Muscle layer of duodenum (tissue), 2 donors: ENCODE measurements around the gene CTNNA2.

ENCODE experiments used
- H3K27ac ChIP-seq: one replicate; pipeline ENCODE4 v1.7.0; 2013; ENCODE audit warnings: mild to moderate bottlenecking, low read length
- H3K27me3 ChIP-seq: one replicate; pipeline ENCODE4 v1.7.0; 2013; ENCODE audit warnings: low read depth, mild to moderate bottlenecking, control low read depth, low read length
- H3K36me3 ChIP-seq, 2 donors: one replicate each; pipeline ENCODE4 v1.7.0; 2013; ENCODE audit warnings: low read length in 2 of 2, control low read depth in 1 of 2, mild to moderate bottlenecking in 1 of 2; ENCODE audit not compliant: insufficient read depth in 2 of 2, control insufficient read depth in 1 of 2
- H3K4me1 ChIP-seq, 2 donors: one replicate each; pipeline ENCODE4 v1.7.0; 2013; ENCODE audit warnings: low read length in 2 of 2, mild to moderate bottlenecking in 2 of 2, control low read depth in 1 of 2, moderate library complexity in 1 of 2; ENCODE audit not compliant: insufficient read depth in 2 of 2, control insufficient read depth in 1 of 2
- H3K4me3 ChIP-seq, 2 donors: one replicate each; pipeline ENCODE4 v1.7.0; 2013; ENCODE audit warnings: low read length in 2 of 2, low read depth in 1 of 2, mild to moderate bottlenecking in 1 of 2
- H3K9me3 ChIP-seq, 2 donors: one replicate each; pipeline ENCODE4 v1.7.0; 2013; ENCODE audit warnings: low read length in 2 of 2, control low read depth in 1 of 2, mild to moderate bottlenecking in 1 of 2; ENCODE audit not compliant: control insufficient read depth in 1 of 2
- donor health status: healthy.

CTNNA2 gene

GRCh38 chr2:80467262-80467811, 954.5 kb downstream of the CTNNA2 start:
- Histone ChIP-seq H3K27me3 (no peaks in the 10 kb centered on the region), H3K9me3 (no peaks in the 10 kb centered on the region), H3K4me1 (no peaks in the 10 kb centered on the region), H3K27ac (no peak overlapping the region), H3K36me3 (no peaks in the 10 kb centered on the region), H3K4me3 (no peak overlapping the region)

- H3K27me3 ChIP-seq = no peaks in the 10 kb centered on the region
- no peak overlapping the region for H3K27ac ChIP-seq
- no peaks in the 10 kb centered on the region for H3K36me3 ChIP-seq
- no peaks in the 10 kb centered on the region for H3K4me1 ChIP-seq
- no peaks in the 10 kb centered on the region for H3K9me3 ChIP-seq
- no peak overlapping the region for H3K4me3 ChIP-seq
These were observed 956.6 kb downstream of the CTNNA2 start for GRCh38 chr2:80469428-80469827.

DNA sequence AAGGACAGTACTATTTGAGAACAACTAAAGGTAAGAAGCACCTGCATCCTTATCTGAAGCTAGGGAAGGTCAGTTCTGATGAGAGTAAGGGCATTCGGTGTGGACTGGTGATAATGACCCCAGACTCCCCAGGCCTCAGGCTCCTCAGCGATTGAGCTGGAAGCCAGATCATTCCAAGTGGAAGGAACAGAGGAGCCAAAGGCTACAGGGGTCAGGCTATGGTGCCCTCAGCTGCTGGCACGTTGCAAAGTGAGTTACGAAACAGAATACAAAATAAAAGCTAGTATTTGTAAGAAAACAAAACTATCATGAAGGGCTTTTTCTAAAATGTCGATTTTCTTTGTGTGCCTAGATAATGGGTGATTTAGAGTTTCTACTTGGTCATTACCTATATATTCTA, 960.2 kb downstream of the CTNNA2 start:
- no peaks in the 10 kb centered on the region for H3K27me3 ChIP-seq
- no peak overlapping the region for H3K4me3 ChIP-seq
- H3K4me1 ChIP-seq = no peaks in the 10 kb centered on the region
- H3K27ac ChIP-seq = no peak overlapping the region
- no peaks in the 10 kb centered on the region for H3K9me3 ChIP-seq
- H3K36me3 ChIP-seq = no peaks in the 10 kb centered on the region

DNA sequence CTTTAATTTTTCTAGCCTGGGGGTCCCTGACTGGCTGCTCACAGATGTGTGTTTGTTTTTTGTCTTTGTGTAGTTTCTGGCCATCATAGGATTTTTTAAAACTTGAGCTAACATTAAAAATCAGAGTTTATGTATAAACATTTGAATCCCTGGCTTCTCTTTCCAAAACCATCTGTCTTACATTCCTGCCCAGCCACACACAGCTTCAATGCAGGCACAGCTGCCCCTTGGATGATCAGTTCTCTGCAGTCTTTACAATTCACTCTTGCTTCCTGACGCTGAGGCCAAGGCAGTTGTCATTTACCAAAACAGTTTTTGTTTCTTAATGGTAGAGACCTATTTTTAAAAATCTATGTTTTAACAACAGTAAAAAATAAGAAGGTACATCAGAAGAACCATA, 960.9 kb downstream of the CTNNA2 start:
- Histone ChIP-seq H3K27ac (no peak overlapping the region), H3K4me3 (no peak overlapping the region), H3K9me3 (no peaks in the 10 kb centered on the region)

GRCh38 chr2:80475970-80476369, 963.1 kb downstream of the CTNNA2 start:
- Histone ChIP-seq H3K4me1 (no peaks in the 10 kb centered on the region), H3K9me3 (no peaks in the 10 kb centered on the region), H3K27ac (no peak overlapping the region), H3K4me3 (no peak overlapping the region), H3K27me3 (no peaks in the 10 kb centered on the region), H3K36me3 (no peaks in the 10 kb centered on the region)

More for the DNA sequence above, 960.9 kb downstream of the CTNNA2 start:
- Histone ChIP-seq H3K4me1 (no peaks in the 10 kb centered on the region), H3K36me3 (no peaks in the 10 kb centered on the region), H3K27me3 (no peaks in the 10 kb centered on the region)

GRCh38 chr2:80476535-80477117, 963.8 kb downstream of the CTNNA2 start:
- Histone ChIP-seq H3K27ac (no peak overlapping the region), H3K9me3 (no peaks in the 10 kb centered on the region), H3K36me3 (no peaks in the 10 kb centered on the region), H3K4me3 (no peak overlapping the region), H3K27me3 (no peaks in the 10 kb centered on the region), H3K4me1 (no peaks in the 10 kb centered on the region)

GRCh38 chr2:80482276-80482675, 969.4 kb downstream of the CTNNA2 start:
- Histone ChIP-seq H3K9me3 (no peaks in the 10 kb centered on the region), H3K4me3 (no peak overlapping the region)

GRCh38 chr2:80489717-80490116, 976.9 kb downstream of the CTNNA2 start:
- no peaks in the 10 kb centered on the region for H3K27me3 ChIP-seq
- no peak overlapping the region for H3K27ac ChIP-seq
- H3K36me3 ChIP-seq = no peaks in the 10 kb centered on the region
- H3K4me1 ChIP-seq = no peaks in the 10 kb centered on the region
- no peak overlapping the region for H3K4me3 ChIP-seq
- no peaks in the 10 kb centered on the region for H3K9me3 ChIP-seq

More at GRCh38 chr2:80482276-80482675, 969.4 kb downstream of the CTNNA2 start:
- Histone ChIP-seq H3K27me3 (no peaks in the 10 kb centered on the region), H3K27ac (no peak overlapping the region), H3K36me3 (no peaks in the 10 kb centered on the region), H3K4me1 (no peaks in the 10 kb centered on the region)

- H3K4me3 ChIP-seq = no peak overlapping the region
- no peaks in the 10 kb centered on the region for H3K9me3 ChIP-seq
- H3K36me3 ChIP-seq = no peaks in the 10 kb centered on the region
These were observed 978.1 kb downstream of the CTNNA2 start for GRCh38 chr2:80490964-80491363.

GRCh38 chr2:80496346-80496745, 983.5 kb downstream of the CTNNA2 start:
- Histone ChIP-seq H3K9me3 (no peaks in the 10 kb centered on the region), H3K27ac (no peak overlapping the region), H3K4me3 (no peak overlapping the region), H3K4me1 (no peaks in the 10 kb centered on the region), H3K36me3 (no peaks in the 10 kb centered on the region), H3K27me3 (no peaks in the 10 kb centered on the region)

More at GRCh38 chr2:80490964-80491363, 978.1 kb downstream of the CTNNA2 start:
- Histone ChIP-seq H3K27me3 (no peaks in the 10 kb centered on the region), H3K4me1 (no peaks in the 10 kb centered on the region), H3K27ac (no peak overlapping the region)

GRCh38 chr2:80496775-80497174, 983.9 kb downstream of the CTNNA2 start:
- H3K4me1 ChIP-seq = no peaks in the 10 kb centered on the region
- no peak overlapping the region for H3K4me3 ChIP-seq
- no peaks in the 10 kb centered on the region for H3K27me3 ChIP-seq
- H3K9me3 ChIP-seq = no peaks in the 10 kb centered on the region
- no peak overlapping the region for H3K27ac ChIP-seq
- H3K36me3 ChIP-seq = no peaks in the 10 kb centered on the region

GRCh38 chr2:80499095-80499494, 986.2 kb downstream of the CTNNA2 start:
- Histone ChIP-seq H3K4me3 (no peak overlapping the region), H3K36me3 (no peaks in the 10 kb centered on the region), H3K27me3 (no peaks in the 10 kb centered on the region), H3K27ac (no peak overlapping the region), H3K9me3 (no peaks in the 10 kb centered on the region), H3K4me1 (no peaks in the 10 kb centered on the region)
